Epithelial cell of esophagus (primary cell): ENCODE data around the gene PSAPL1.

Source experiments
- DNase-seq: peaks from one replicate; pipeline ENCODE4 v3.0.0; 2010; ENCODE audit warnings: low read depth
- H3K4me3 ChIP-seq: 2 replicates; pipeline ENCODE4 v1.5.1; 2011; ENCODE audit warnings: mild to moderate bottlenecking, low read length, control low read depth
- TF ChIP-seq, protein P1 (sequence below): IDR thresholded peaks from 2 replicates; pipeline ENCODE4 v1.5.1; 2011; ENCODE audit warnings: low read depth, mild to moderate bottlenecking, low read length, control low read depth, inconsistent platforms; ENCODE audit not compliant: insufficient read depth; ENCODE audit errors: missing control alignments

PSAPL1 gene

DNA sequence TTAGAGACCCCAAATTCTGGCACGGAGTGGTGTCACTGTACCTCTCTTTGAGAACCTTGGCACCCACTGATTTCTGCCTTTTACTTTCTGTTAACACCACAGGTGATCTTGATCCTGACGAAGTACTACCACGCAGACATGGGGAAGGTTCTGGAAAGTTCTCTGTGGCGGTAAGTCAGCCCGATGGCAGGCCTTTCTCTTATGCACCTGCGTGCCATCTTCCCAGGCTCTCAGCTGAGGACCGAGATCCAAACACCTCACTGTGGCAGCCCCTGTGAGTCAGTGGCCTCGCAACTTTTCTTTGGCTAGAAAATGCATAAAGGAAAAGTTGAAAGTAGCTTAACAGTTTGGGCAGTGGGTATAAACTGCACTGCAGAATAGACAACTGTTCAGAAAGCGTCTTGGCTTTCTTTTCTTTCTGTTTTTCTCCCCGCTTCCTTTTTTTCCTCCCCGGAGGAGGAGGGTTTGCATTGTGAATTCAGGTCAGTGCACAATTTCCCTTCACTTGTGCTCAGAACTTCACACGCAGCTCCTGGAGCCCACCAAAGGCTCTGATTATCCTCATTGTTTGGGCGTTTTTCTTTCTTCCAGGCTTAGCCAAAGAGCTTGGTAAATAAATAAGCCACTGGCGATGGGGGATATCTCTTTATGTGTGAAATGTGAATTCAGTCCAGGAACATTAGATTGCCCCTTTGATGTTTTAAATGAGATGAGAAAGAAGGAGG, 38.4 kb downstream of the PSAPL1 start:
- no peak for DNase-seq
- no peak overlapping the region for H3K4me3 ChIP-seq
- TF ChIP-seq, protein P1, sequence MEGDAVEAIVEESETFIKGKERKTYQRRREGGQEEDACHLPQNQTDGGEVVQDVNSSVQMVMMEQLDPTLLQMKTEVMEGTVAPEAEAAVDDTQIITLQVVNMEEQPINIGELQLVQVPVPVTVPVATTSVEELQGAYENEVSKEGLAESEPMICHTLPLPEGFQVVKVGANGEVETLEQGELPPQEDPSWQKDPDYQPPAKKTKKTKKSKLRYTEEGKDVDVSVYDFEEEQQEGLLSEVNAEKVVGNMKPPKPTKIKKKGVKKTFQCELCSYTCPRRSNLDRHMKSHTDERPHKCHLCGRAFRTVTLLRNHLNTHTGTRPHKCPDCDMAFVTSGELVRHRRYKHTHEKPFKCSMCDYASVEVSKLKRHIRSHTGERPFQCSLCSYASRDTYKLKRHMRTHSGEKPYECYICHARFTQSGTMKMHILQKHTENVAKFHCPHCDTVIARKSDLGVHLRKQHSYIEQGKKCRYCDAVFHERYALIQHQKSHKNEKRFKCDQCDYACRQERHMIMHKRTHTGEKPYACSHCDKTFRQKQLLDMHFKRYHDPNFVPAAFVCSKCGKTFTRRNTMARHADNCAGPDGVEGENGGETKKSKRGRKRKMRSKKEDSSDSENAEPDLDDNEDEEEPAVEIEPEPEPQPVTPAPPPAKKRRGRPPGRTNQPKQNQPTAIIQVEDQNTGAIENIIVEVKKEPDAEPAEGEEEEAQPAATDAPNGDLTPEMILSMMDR = no peak

DNA sequence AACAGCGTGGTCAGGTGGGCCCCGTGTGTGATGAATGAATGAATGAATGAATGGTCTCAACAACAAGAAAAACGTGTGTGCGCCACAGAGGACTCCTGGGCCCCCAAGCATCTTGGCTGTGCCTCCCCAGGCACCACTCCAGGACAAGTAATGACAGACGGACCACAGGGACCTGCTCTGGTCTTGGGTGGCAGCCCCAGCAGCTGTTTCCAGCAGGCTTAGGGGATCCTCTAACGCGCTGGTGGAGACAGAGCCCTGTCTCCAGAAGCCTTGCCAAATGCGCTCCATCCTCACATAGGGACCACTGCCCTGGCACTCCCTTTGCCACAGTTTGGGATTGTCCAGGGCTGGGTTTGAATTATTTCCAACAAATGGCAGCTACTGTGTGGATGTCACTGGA, 39.1 kb downstream of the PSAPL1 start:
- no peak overlapping the region for H3K4me3 ChIP-seq
- TF ChIP-seq, protein P1 = no peak
- DNase-seq = no peak

DNA sequence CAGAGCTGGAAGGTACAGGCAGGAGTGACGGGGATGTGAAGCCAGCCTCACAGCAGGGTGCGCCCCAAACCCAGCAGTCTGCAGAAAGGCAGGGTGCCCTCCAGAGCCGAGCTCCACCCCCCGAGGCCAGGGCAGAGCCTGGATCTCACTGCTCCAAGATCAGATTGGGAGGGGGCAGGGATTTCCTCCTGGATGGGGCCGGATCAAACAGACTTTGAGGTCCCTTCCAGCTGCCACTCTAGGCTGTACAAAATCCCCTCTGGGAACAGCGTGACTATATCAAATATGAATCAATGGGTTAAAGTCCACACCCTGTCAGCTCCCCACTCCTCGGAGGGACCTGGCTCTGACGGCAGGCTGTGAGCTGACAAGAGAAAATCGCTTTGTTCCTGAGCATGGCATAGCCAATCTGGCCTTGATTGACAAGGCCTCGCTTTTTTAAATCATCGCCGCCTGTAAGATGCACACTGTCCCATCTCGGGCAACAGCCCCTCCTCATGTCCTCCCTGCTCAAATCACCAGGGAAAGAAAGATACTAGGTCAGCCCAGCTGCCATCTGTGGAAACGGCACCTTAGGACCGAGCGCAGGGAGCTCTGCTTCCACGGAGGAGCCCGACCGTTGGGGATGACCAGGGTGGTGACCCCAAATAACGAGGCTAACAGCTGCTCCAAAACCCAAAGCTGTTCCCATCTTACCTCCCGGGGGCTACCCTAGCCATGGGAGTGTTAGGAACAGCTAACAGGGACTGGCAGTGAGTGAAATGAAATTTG, 39.9 kb downstream of the PSAPL1 start:
- H3K4me3 ChIP-seq = no peak overlapping the region
- DNase-seq = no peak
- TF ChIP-seq, protein P1 = no peak

DNA sequence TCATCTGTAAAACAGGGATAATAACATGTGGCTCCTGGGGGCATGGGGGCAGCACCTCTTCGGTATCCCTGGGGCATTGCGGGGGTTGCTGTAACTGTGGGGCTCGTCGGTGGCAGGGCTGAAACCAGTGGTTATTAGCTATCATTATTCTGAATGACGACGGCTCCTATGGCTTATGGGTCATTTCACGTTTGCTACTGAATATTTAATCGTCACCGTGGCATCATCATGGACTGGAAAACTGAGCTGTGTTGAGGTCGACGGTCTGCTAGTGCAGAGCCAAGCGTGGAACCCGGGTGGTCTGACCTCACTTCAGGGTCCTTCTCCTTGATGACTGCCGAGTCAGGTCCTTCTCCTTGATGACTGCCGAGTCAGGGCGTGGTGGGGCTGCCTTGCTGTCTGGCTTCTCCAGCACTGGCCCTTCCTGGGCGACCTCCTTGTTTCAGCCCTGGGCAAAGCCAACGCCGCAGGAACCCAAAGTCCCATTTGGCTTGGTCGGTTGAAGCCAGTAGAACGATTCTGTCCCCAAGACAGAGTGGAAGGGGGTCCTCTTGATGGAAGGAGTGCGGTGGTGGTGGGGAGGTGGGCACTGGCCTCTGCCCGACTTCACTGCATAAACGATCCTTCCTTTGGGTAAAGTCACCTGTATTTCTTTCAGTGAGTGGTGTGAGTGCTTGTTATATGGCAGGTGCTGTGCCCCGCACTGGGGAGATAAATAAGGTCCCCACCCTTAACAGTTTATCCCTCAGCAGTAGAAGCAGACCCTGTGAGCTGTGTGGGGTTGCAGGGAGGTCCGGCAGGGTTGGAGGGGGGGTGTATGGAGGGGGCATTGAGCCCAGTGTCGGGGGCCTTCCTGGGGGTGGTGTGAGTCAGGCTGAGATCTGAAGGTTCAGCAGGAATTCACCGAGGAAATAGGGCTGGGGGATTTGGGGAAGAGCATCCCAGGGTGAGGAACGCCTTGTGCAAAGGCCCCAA, 40.8 kb downstream of the PSAPL1 start:
- no peak for DNase-seq
- TF ChIP-seq, protein P1 = no peak
- H3K4me3 ChIP-seq = no peak overlapping the region

DNA sequence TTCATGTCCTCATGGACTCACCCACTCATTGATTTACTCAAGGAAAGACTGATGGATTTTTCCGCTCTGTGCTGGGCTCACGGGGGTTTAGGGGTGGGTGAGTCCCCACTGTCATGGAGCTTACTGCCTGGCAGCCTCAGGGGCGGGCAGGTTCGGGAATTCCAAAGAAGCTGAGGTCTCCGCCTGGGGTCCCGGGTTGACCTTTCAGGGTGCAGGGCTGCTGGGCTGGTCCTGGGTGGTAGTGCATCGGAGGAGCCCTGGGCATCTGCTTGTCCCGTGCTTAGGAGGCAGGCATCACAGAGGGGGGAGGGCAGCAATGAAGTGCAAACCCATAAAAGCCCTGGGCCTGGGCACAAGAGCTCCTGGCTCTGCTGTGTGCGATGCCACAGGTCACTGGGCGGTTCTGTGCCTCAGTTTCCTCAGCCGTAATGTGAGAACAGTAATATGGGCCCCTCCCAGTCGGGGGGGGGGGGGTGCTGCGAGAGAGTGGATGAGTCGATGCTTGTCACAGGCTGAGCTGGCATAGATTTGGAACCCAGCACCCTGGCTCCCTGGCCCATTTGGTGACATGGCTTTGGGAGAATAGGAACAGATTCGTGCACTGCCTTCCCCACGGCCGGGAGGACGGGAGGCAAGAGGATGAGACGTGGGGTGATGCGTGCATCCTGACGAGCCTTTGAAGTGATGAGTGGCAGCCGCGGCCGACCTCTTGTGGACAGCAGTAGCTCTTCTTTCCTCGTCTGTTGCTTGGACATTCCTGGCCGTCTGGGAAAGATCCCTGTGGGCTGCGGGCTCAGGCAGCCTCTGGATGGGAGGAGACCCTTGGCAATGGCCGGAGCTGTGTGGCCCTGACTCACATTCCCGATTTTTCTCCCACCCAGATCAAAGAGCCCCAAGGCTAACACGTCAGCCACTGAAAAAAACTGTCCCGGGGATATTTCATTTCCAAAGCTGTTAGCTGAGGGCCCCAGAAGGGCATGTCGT, 42.0 kb downstream of the PSAPL1 start:
- no peak overlapping the region for H3K4me3 ChIP-seq
- DNase-seq = no peak
- TF ChIP-seq, protein P1 = no peak
